Right cardiac atrium (tissue), 5 donors: ENCODE results near the gene CDKN1B. TPM values are rescaled to one million over a fixed set of nuclear protein-coding genes. Genes with fewer than 3 reads are reported as not detected.

Experiments used
- ATAC-seq, 2 donors: fragments of 200-7000 bp; cut with Tn5 transposase; one replicate each; pipeline versions ENCODE4 v1.8.0 to v1.9.1; 2020; ENCODE audit warnings: moderate library complexity in 2 of 2, mild to moderate bottlenecking in 1 of 2
- DNase-seq, 3 donors: peaks; one replicate each; pipeline ENCODE4 v3.0.0-alpha.2; 2020
- H3K27ac ChIP-seq: one replicate; pipeline ENCODE4 v1.5.1; 2013; ENCODE audit warnings: mild to moderate bottlenecking, low read length, control low read depth, moderate library complexity
- H3K27me3 ChIP-seq: one replicate; pipeline ENCODE4 v1.6.1; 2013; ENCODE audit not compliant: control insufficient read depth, insufficient read depth
- H3K4me1 ChIP-seq: one replicate; pipeline ENCODE4 v1.6.1; 2013; ENCODE audit warnings: low read length; ENCODE audit not compliant: control insufficient read depth, insufficient read depth
- H3K4me3 ChIP-seq: one replicate; pipeline ENCODE4 v1.5.1; 2013; ENCODE audit warnings: low read length, control low read depth
- H3K9me3 ChIP-seq: one replicate; pipeline ENCODE4 v1.6.1; 2013; ENCODE audit warnings: low read length; ENCODE audit not compliant: control insufficient read depth
- WGBS: extraction: QIAGEN DNeasy Blood & Tissue Kit; methylation state at CpG from one replicate; pipeline ENCODE4 v1.1.7; 2013; 5-methylcytosine and 5-hydroxymethylcytosine counted together
- intact Hi-C, 4 donors: fragments of 100-400 bp; cut with DNase I; formaldehyde crosslinking; loops; one replicate each; pipeline versions ENCODE4 v1.11.0 to v1.14.0; 2022 to 2023
- long read RNA-seq, 4 donors: library from polyadenylated mRNA; unstranded; transcript quantifications; one replicate each; pipeline ENCODE4 v2.0.0, GENCODE V29; 2020 to 2021
- polyA plus RNA-seq: library from polyadenylated mRNA; stranded (reverse); fragments of 200-250 nt; gene quantifications from one replicate; pipeline ENCODE4 v1.2.3, GENCODE V29; 2013
- total RNA-seq, 4 donors: library from RNA; stranded (reverse); fragmentation: NEBNext Ultra II Directional; extraction: Animal tissue kit (Norgen Biotek cat#: 25700); gene quantifications; one replicate each; pipeline ENCODE4 v1.2.1, GENCODE V29; 2021
- donor health status: healthy with polysubstance abuse.
- donor health status: DM: no; HTN: yes; CAD: no.
- donor health status: DM: no; HTN: no; CAD: no.
- donor health status: DM: no; HTN: yes; CAD: no; lungs with severe emphysema.
- donor health status: DM: yes; HTN: yes; CAD: no.

Gene CDKN1B
- 10 to 100 TPM; 28.9 to 48.0 (median 46.5) TPM for total RNA-seq
- polyA plus RNA-seq, result 35.2 TPM
- long read RNA-seq, donor 1, partial matches to known transcripts, result 0 of 7 reads
- long read RNA-seq, donor 1, other reads (novel, unspliced or antisense), result 3 of 7 reads
- long read RNA-seq, donor 2, partial matches to known transcripts, result 0 of 1 reads
- long read RNA-seq, donor 2, other reads (novel, unspliced or antisense), result 1 of 1 reads
- long read RNA-seq, donor 3, transcript CDKN1B-201 (3 exons, 2,657 nt), result major isoform, 5 of 6 reads
- long read RNA-seq, donor 3, partial matches to known transcripts, result 0 of 6 reads
- long read RNA-seq, donor 3, other reads (novel, unspliced or antisense), result 1 of 6 reads
- long read RNA-seq, donor 4, result 0 reads

GRCh38 chr12:12716793-12717585 is at the start of gene CDKN1B:
CDKN1B (plus strand) TSS chr12:12717368; CDS start chr12:12717840, 472 bp downstream.
- Histone ChIP-seq H3K27me3 (no peaks in the 10 kb centered on the region), H3K4me1 (peaks cover 4% of the 10 kb centered on the region), H3K27ac (peak within 1 kb of the TSS; percentile 100), H3K9me3 (no peaks in the 10 kb centered on the region), H3K4me3 (peak within 1 kb of the TSS; percentile 92)
- intact Hi-C loops, result no loop called here
- DNase-seq, result peak; percentile 92 to 97 (median 97)
- ATAC-seq, result peak; percentile 96 to 97
- WGBS, result under 1% methylated on average over 81 of the region's 81 CpGs

- ATAC-seq, result no peak
- 93% methylated on average over 1 of the region's 1 CpG for WGBS
- Histone ChIP-seq H3K27me3 (no peaks in the 10 kb centered on the region), H3K9me3 (no peaks in the 10 kb centered on the region), H3K4me3 (no peak overlapping the region), H3K4me1 (no peaks in the 10 kb centered on the region), H3K27ac (no peak overlapping the region)
- intact Hi-C loops, result no loop called here
- DNase-seq, result no peak
These were observed 49.2 kb upstream of the CDKN1B start for GRCh38 chr12:12668005-12668404.

DNA sequence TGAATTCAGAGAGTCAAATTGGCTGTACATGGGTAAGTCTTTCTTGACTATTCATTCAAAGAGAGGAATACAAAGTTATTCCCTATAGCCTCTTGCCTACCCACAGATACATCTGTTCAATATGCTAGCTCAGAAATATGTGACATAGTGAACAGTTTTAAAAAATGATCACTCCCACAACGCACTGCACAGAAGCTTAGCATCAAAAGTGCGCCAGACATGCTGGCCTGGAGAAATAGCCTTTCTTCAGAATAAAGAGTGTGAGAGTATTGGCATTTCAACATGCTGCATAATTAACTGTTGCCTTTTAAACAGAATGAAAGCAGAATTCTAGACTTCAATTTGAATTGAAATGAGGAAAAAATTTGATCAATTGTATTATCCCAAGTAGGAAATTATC is 48.1 kb upstream of the CDKN1B start:
- Histone ChIP-seq H3K4me3 (no peak overlapping the region), H3K27ac (no peak overlapping the region), H3K4me1 (no peaks in the 10 kb centered on the region), H3K27me3 (no peaks in the 10 kb centered on the region), H3K9me3 (no peaks in the 10 kb centered on the region)
- intact Hi-C loops, result no loop called here
- ATAC-seq, result no peak
- DNase-seq, result no peak
- 93% methylated on average over 2 of the region's 2 CpGs for WGBS

DNA sequence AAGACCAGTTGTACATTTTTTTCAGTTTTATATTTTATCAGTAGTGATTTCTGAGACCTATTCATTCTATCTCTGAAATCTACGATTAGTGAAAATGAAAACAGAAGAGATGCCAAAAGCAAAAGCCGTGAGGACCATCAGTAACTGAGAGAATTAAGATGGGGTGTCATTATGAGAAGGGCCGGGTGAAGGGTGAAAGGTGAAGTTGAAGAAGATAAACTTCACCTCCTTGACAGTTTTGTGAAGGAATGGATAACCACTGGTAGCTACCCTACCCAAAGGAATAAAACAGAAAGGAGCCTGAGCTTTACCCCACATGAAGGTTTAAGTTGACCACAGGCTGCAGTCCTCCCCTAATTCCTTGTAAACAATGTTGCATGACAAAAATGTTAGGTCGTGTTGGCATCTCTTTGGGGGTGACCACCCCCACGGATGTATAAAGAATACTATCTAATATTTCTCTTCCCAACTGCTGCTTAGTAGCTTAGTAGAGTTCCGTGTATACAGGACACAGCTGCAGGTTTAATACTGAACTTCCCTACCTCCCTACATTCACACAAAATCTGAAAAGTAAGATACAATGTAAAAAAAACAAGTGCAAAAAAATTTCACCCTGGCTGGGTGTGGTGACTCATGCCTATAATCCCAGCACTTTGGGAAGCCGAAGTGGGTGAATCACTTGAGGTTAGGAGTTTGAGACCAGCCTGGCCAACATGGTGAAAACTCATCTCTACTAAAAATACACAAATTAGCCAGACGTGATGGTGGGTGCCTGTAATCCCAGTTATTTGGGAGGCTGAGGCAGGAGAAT is 45.1 kb upstream of the CDKN1B start:
- H3K4me3 ChIP-seq, result no peak overlapping the region
- no peaks in the 10 kb centered on the region for H3K9me3 ChIP-seq
- no peak overlapping the region for H3K27ac ChIP-seq
- H3K27me3 ChIP-seq, result no peaks in the 10 kb centered on the region
- intact Hi-C loops, result no loop called here
- 71% methylated on average over 8 of the region's 8 CpGs for WGBS
- DNase-seq, result no peak
- H3K4me1 ChIP-seq, result no peaks in the 10 kb centered on the region
- ATAC-seq, result no peak

GRCh38 chr12:12673296-12673695 is 43.9 kb upstream of the CDKN1B start:
- no peaks in the 10 kb centered on the region for H3K9me3 ChIP-seq
- ATAC-seq (no peak), DNase-seq (no peak)
- intact Hi-C loops, result no loop called here
- 84% methylated on average over 3 of the region's 3 CpGs for WGBS
- no peaks in the 10 kb centered on the region for H3K27me3 ChIP-seq
- H3K4me1 ChIP-seq, result no peaks in the 10 kb centered on the region
- no peak overlapping the region for H3K27ac ChIP-seq
- H3K4me3 ChIP-seq, result no peak overlapping the region

- H3K27me3 ChIP-seq, result no peaks in the 10 kb centered on the region
- no peak overlapping the region for H3K4me3 ChIP-seq
- ATAC-seq (no peak), DNase-seq (no peak)
- intact Hi-C loops, result no loop called here
- no peaks in the 10 kb centered on the region for H3K4me1 ChIP-seq
- WGBS, result 36% methylated on average over 3 of the region's 3 CpGs
- H3K9me3 ChIP-seq, result no peaks in the 10 kb centered on the region
- H3K27ac ChIP-seq, result no peak overlapping the region
These were observed 40.6 kb upstream of the CDKN1B start for GRCh38 chr12:12676605-12677004.

- ATAC-seq (no peak), DNase-seq (no peak)
- Histone ChIP-seq H3K4me3 (no peak overlapping the region), H3K9me3 (no peaks in the 10 kb centered on the region), H3K27ac (no peak overlapping the region), H3K4me1 (no peaks in the 10 kb centered on the region), H3K27me3 (no peaks in the 10 kb centered on the region)
- WGBS, result 87% methylated on average over 5 of the region's 5 CpGs
- intact Hi-C loops, result no loop called here
These were observed 36.0 kb upstream of the CDKN1B start for GRCh38 chr12:12681061-12681765.

DNA sequence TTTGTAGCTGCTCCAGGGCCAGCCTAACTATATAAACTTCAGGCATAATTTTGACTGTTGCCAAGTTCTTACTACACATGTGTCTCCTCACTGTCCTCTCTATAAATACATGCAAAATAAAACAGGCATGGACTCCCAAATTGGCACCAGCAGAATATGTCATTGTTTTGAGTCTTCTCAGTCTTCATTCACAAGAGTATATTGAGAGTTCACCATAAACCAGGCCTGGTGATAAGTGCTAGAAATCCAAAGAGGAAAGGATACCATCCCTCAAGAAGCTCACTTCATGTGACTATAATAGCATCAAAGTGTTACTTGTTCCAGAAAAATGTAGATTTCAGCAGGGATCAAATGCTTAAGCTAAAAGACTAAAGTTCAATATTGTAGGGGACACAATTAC is 34.9 kb upstream of the CDKN1B start:
- no peaks in the 10 kb centered on the region for H3K4me1 ChIP-seq
- no peak overlapping the region for H3K27ac ChIP-seq
- no peak for DNase-seq
- H3K9me3 ChIP-seq, result no peaks in the 10 kb centered on the region
- no peak for ATAC-seq
- intact Hi-C loops, result no loop called here
- H3K27me3 ChIP-seq, result no peaks in the 10 kb centered on the region
- H3K4me3 ChIP-seq, result no peak overlapping the region

GRCh38 chr12:12683136-12683697 is 34.0 kb upstream of the CDKN1B start:
- ATAC-seq, result no peak
- DNase-seq, result no peak
- WGBS, result 82% methylated on average over 4 of the region's 4 CpGs
- intact Hi-C loops, result no loop called here
- no peaks in the 10 kb centered on the region for H3K9me3 ChIP-seq
- H3K27ac ChIP-seq, result no peak overlapping the region
- no peaks in the 10 kb centered on the region for H3K4me1 ChIP-seq
- no peak overlapping the region for H3K4me3 ChIP-seq
- no peaks in the 10 kb centered on the region for H3K27me3 ChIP-seq

GRCh38 chr12:12683725-12684124 is 33.4 kb upstream of the CDKN1B start:
- no peak overlapping the region for H3K4me3 ChIP-seq
- intact Hi-C loops, result no loop called here
- H3K4me1 ChIP-seq, result no peaks in the 10 kb centered on the region
- DNase-seq (no peak), ATAC-seq (no peak)
- H3K27me3 ChIP-seq, result no peaks in the 10 kb centered on the region
- no peaks in the 10 kb centered on the region for H3K9me3 ChIP-seq
- 57% methylated on average over 3 of the region's 3 CpGs for WGBS
- no peak overlapping the region for H3K27ac ChIP-seq
